ENCODE measurements around the gene E4F1. TPM values are rescaled to one million over a fixed set of nuclear protein-coding genes. Genes with fewer than 3 reads are reported as not detected.

E4F1 gene
- total and polyA plus RNA-seq, 2 of the 13 experiments (the other 11 are each of a cell fraction or from before 2014, with no cell fraction given), result 13.8 to 19.5 TPM

- peak; percentile 71 for TF ChIP-seq ZNF687 (CRISPR knock-in tag; IDR thresholded peaks at IDR 0.05)
- 0 out of 2 replicates have a peak, but pooled peaks have one; percentile 47 for TF ChIP-seq ZNF331 (CRISPR knock-in tag; IDR thresholded peaks at IDR 0.05)
These were observed 27.8 kb upstream of the E4F1 start (continued) for GRCh38 chr16:2195322-2196161.

DNA sequence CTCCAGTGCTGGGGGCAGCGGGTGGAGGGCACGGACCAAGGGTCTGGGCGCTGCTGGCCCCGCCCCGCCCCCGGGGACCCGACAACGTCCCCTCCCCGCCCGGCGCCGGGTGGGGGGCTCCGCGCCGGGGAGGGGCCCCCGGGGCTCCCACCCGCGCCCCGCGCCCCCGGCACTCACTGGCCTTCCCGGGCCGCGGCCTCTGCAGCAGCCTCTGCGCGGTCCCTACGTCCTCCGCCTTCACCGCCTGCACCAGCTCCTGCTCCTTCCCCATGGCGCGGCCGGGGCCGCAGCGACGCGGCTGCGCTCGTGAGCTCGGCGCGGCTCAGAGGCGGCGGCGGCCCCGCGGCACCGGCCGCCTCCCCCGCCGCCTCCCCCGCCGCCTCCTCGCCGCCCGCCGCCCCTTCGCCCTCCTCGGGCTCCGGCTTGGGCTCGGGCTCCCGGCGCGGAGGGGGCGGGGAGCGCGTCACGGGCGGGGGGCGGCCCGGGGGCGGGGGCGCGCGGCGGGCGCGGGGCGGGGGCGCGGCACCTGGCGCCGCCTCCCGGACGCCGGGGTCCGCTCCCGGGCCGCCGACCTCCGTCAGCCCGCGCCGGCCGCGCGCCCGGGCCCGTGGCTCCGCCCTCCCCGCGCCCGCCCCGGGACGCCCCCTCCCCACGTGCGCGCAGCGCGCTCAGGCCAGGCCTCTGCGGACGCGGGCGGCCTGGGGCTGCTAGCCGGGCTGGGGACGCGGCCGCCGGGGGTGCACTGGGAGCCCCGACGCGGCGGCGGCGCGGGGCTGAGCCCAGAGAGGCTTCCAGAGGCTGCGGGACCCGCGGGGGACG, 27.0 kb upstream of the E4F1 start, which contains the start of gene CASKIN1:
Gene CASKIN1 (minus strand): TSS at position 444 of the 819 bp plus-strand sequence. CDS start 173 bp downstream, at position 271.
- peaks cover 2 to 39% of the 10 kb centered on the region in 2 experiments; a peak in 3 of 5 replicates for H3K27me3 ChIP-seq (ENCODE audit: control insufficient read depth in 1 of 2, insufficient read depth in 2 of 2, low read length in 2 of 2)
- no peak for TF ChIP-seq ZNF746 (CRISPR knock-in tag; IDR thresholded peaks at IDR 0.05)
- TF ChIP-seq ZBTB2 (CRISPR knock-in tag; IDR thresholded peaks at IDR 0.05; ENCODE audit: low read depth), result peak; percentile 39; the same call in 1 of the 2 replicates
- TF ChIP-seq ZFY (CRISPR knock-in tag; IDR thresholded peaks at IDR 0.05), result peak; percentile 47
- TF ChIP-seq MAX (IDR thresholded peaks at IDR 0.05), result peak; percentile 56
- TF ChIP-seq ZNF362 (CRISPR knock-in tag; IDR thresholded peaks at IDR 0.05; ENCODE audit: borderline replicate concordance), result no peak
- TF ChIP-seq HMG20A (CRISPR knock-in tag; IDR thresholded peaks at IDR 0.05; ENCODE audit: borderline replicate concordance), result no peak
- ChIA-PET POLR2A (interaction anchor here (0.6 to 2.9 kb wide), 3 partner anchors 8 to 55 kb away, joined by 3 to 19 read pairs (median 5); partner anchors contain the start of genes ECI1 and TRAF7), CTCF (ENCODE audit: low intra/inter-chr PET ratio, low total read pairs) (no interaction called here)
- intact Hi-C loops (cut with micrococcal nuclease; ENCODE audit: unreplicated experiment), result loop anchor here (5.0 kb wide), 2 partner anchors 34 to 56 kb away; partner anchors contain the start of gene ECI1
- peak within 1 kb of the TSS; percentile 44; the same call in 1 of the 2 replicates for H3K9ac ChIP-seq (ENCODE audit: insufficient read depth, low read depth, low read length)
- peak within 1 kb of the TSS; percentile 71 for H3K4me2 ChIP-seq (ENCODE audit: low read depth, low read length)
- no peak within 1 kb of the TSS for H3K27ac ChIP-seq (ENCODE audit: extremely low read length, insufficient read depth, low read length)
- H4K20me1 ChIP-seq (ENCODE audit: insufficient read depth, low read length), result no peaks in the 10 kb centered on the region
- in situ Hi-C loops (cut with HindIII; ENCODE audit: extremely low pct_ligation_motif_present, low pct_unique_long_range_greater_than_20kb), result no loop called here
- 0% methylated on average over 3 of the region's 129 CpGs for WGBS (ENCODE audit: low lambda C conversion rate)
- no TSS peak for BruUV-seq (replicated peaks)
- ATAC-seq (peak; percentile 19; the same call in 2 of the 3 replicates), FAIRE-seq (no peak), DNase-seq (ENCODE audit: low spot score) (no peak)
- no peak within 1 kb of the TSS for H2AFZ ChIP-seq (ENCODE audit: low read length)
- no peaks in the 10 kb centered on the region for H3K36me3 ChIP-seq (replicated peaks in 1 of 2; ENCODE audit: control insufficient read depth in 1 of 2, insufficient read depth in 2 of 2, low read length in 2 of 2)
- H3K4me3 ChIP-seq (replicated peaks in 1 of 3; ENCODE audit: insufficient read depth in 1 of 3, low read depth in 2 of 3, low read length in 3 of 3), result peak within 1 kb of the TSS; percentile 53 to 66 (median 53)
- no peaks in the 10 kb centered on the region for H3K79me2 ChIP-seq (ENCODE audit: insufficient read depth, low read length)
- H3K9me3 ChIP-seq (ENCODE audit: low read length), result no peaks in the 10 kb centered on the region
- peaks cover 54% of the 10 kb centered on the region for H3K4me1 ChIP-seq (ENCODE audit: insufficient read depth, low read length)
